Left lung (tissue), 10 donors: ENCODE results near the gene FGF3. TPM values are rescaled to one million over a fixed set of nuclear protein-coding genes. Genes with fewer than 3 reads are reported as not detected.

ENCODE experiments used
- ATAC-seq: fragments of 200-7000 bp; cut with Tn5 transposase; one replicate; pipeline ENCODE4 v1.9.1; 2020; ENCODE audit warnings: moderate library complexity
- DNase-seq, 4 donors: peaks; one replicate each; pipeline ENCODE4 v3.0.0-alpha.2; 2013 to 2020
- H3K27ac ChIP-seq, 2 donors: fragments of 200-600 bp; sonication (generic) in 1 of 2; one replicate each; pipeline versions ENCODE4 v1.5.0 to v1.8.0; 2020 to 2021
- H3K27me3 ChIP-seq, 2 donors: fragments of 200-600 bp; sonication (generic) in 1 of 2; one replicate each; pipeline versions ENCODE4 v1.5.0 to v1.8.0; 2020 to 2021
- H3K36me3 ChIP-seq, 2 donors: fragments of 200-600 bp; sonication (generic) in 1 of 2; one replicate each; pipeline versions ENCODE4 v1.5.0 to v1.8.0; 2020 to 2021
- H3K4me1 ChIP-seq, 2 donors: fragments of 200-600 bp; one replicate each; pipeline ENCODE4 v1.8.0; 2021
- H3K4me3 ChIP-seq, 2 donors: fragments of 200-600 bp; sonication (generic) in 1 of 2; one replicate each; pipeline versions ENCODE4 v1.5.0 to v1.8.0; 2020 to 2021; ENCODE audit warnings: mild to moderate bottlenecking in 1 of 2
- H3K9me3 ChIP-seq, 2 donors: fragments of 200-600 bp; sonication (generic) in 1 of 2; one replicate each; pipeline versions ENCODE4 v1.5.0 to v1.8.0; 2020 to 2021
- CTCF ChIP-seq, 2 donors: fragments of 200-600 bp; sonication (generic) in 1 of 2; IDR thresholded peaks; one replicate each; pipeline versions ENCODE4 v1.5.0 to v1.8.0; 2021; ENCODE audit warnings: antibody characterized with exemption in 2 of 2
- intact Hi-C, 2 donors: fragments of 100-400 bp; cut with DNase I; formaldehyde crosslinking; loops; one replicate each; pipeline versions ENCODE4 v1.11.2 to v1.14.2; 2022
- polyA plus RNA-seq, 6 donors: library from polyadenylated mRNA; unstranded; fragments of 120-200 nt; gene quantifications; one replicate each; pipeline ENCODE4 v1.2.1, GENCODE V29; 2013; ENCODE audit not compliant: insufficient read length in 6 of 6
- total RNA-seq, 2 donors: library from RNA; stranded (reverse); fragmentation: NEBNext Ultra II Directional; extraction: Animal tissue kit (Norgen Biotek cat#: 25700); gene quantifications; one replicate each; pipeline ENCODE4 v1.2.1, GENCODE V29; 2021
- donor health status: DM: no; HTN: yes; CAD: no.
- donor health status: DM: no; HTN: no; CAD: no.

Gene FGF3
- total and polyA plus RNA-seq, 8 donors, result not detected

- intact Hi-C loops, result no loop called here
- H3K4me1 ChIP-seq, result no peaks in the 10 kb centered on the region
Measured at GRCh38 chr11:69862797-69863543, 43.8 kb upstream of the FGF3 start.

GRCh38 chr11:69862331-69862771 is 43.1 kb upstream of the FGF3 start:
- intact Hi-C loops, result no loop called here
- ATAC-seq (no peak), DNase-seq (peak in 1 of 4 donors; percentile 16)
- Histone ChIP-seq H3K4me1 (no peaks in the 10 kb centered on the region), H3K36me3 (no peaks in the 10 kb centered on the region), H3K4me3 (no peak overlapping the region), H3K27me3 (peaks cover 0 to 70% of the 10 kb centered on the region in 2 donors), H3K27ac (no peak overlapping the region), H3K9me3 (no peaks in the 10 kb centered on the region)
- no peak for TF ChIP-seq CTCF (IDR thresholded peaks at IDR 0.05)

More at GRCh38 chr11:69862797-69863543, 43.8 kb upstream of the FGF3 start:
- DNase-seq (peak in 1 of 4 donors; percentile 4), ATAC-seq (no peak)
- H3K9me3 ChIP-seq, result no peaks in the 10 kb centered on the region
- H3K27ac ChIP-seq, result no peak overlapping the region
- H3K4me3 ChIP-seq, result no peak overlapping the region
- no peak for TF ChIP-seq CTCF (IDR thresholded peaks at IDR 0.05)
- H3K36me3 ChIP-seq, result no peaks in the 10 kb centered on the region
- H3K27me3 ChIP-seq, result peaks cover 0 to 77% of the 10 kb centered on the region in 2 donors

DNA sequence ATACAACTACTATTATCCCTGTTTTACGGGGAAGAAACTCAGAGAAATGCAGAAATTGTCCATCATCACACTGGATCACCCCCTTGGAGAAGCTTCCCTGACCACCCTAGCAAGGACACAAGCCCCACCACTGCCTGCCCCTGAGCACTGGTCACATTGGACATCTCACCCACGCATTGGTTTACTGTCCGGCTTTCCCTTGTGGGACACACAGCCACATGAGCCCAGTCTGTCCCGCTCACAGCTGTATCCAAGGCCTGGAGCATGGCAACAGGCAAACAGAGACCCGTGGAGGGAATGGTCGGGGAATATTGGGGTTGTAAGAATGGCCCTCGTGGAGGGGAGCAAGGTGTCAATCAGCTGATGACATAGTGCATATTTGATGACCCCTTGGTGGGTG is 42.7 kb upstream of the FGF3 start:
- H3K27me3 ChIP-seq, result peaks cover 0 to 67% of the 10 kb centered on the region in 2 donors
- no peak for ATAC-seq
- H3K4me1 ChIP-seq, result no peaks in the 10 kb centered on the region
- no peak overlapping the region for H3K27ac ChIP-seq
- DNase-seq, result peak in 1 of 4 donors; percentile 18
- H3K4me3 ChIP-seq, result no peak overlapping the region
- no peaks in the 10 kb centered on the region for H3K9me3 ChIP-seq
- no peak for TF ChIP-seq CTCF (IDR thresholded peaks at IDR 0.05)
- intact Hi-C loops, result no loop called here
- H3K36me3 ChIP-seq, result no peaks in the 10 kb centered on the region

DNA sequence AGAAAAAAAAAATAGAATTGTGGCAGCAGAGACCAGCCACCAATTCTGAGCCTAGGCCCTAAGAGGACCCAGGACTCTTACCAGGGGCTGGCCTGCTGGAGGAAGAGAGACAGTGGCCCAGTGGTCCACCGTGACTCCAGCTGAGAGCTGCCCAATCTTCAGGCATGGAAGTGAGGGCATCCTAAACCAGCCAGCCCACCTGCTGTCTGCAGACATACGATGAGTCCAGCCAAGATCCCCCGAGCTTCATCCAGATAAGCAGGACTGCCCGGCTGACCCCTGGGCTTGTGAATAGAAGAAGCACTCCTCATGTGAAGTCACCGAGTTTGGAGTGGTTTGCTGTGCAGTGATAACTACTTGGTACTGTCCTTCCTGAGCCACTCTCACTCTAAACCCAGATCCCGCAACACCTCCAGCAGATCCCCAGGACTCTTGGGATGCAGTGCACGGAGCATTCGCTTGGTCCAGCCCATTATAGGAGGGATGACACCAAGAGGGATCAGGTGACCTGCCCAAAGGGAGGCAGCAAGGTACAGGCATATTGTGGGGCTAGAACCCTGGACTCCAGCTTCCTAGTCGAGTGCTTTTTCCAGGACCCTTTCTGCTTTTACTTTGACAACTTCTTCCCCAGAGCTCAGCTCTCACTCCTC is 41.7 kb upstream of the FGF3 start:
- no peak for ATAC-seq
- intact Hi-C loops, result no loop called here
- no peak for TF ChIP-seq CTCF (IDR thresholded peaks at IDR 0.05)

GRCh38 chr11:69860244-69860643 is 41.0 kb upstream of the FGF3 start:
- intact Hi-C loops, result no loop called here
- Histone ChIP-seq H3K9me3 (no peaks in the 10 kb centered on the region), H3K27ac (no peak overlapping the region), H3K27me3 (peaks cover 0 to 57% of the 10 kb centered on the region in 2 donors), H3K4me1 (no peaks in the 10 kb centered on the region), H3K36me3 (no peaks in the 10 kb centered on the region), H3K4me3 (no peak overlapping the region)
- ATAC-seq (no peak), DNase-seq (no peak)
- TF ChIP-seq CTCF (IDR thresholded peaks at IDR 0.05), result no peak

More for the DNA sequence above, 41.7 kb upstream of the FGF3 start:
- H3K4me1 ChIP-seq, result no peaks in the 10 kb centered on the region
- no peaks in the 10 kb centered on the region for H3K36me3 ChIP-seq
- peaks cover 0 to 60% of the 10 kb centered on the region in 2 donors for H3K27me3 ChIP-seq
- H3K4me3 ChIP-seq, result no peak overlapping the region
- peak in 1 of 4 donors; percentile 17 for DNase-seq
- no peaks in the 10 kb centered on the region for H3K9me3 ChIP-seq
- H3K27ac ChIP-seq, result no peak overlapping the region
